Body of pancreas (tissue), 4 donors: ENCODE measurements around the gene IDI1.

Source experiments
- CTCF ChIP-seq, 7 experiments: fragments of 450-650 bp in 4 of 7; fragments of 200-600 bp in 3 of 7; sonication (generic) in 3 of 7; IDR thresholded peaks; one replicate each; pipeline ENCODE4 v1.5.1; 2016 to 2019; ENCODE audit warnings: antibody characterized with exemption in 7 of 7
- POLR2A ChIP-seq, 3 donors: fragments of 450-650 bp; IDR thresholded peaks; one replicate each; pipeline ENCODE4 v1.6.1; 2016; ENCODE audit warnings: antibody characterized with exemption in 3 of 3, mild to moderate bottlenecking in 2 of 3

- TF ChIP-seq CTCF (IDR thresholded peaks at IDR 0.05), result no peak
- TF ChIP-seq POLR2A (IDR thresholded peaks at IDR 0.05), result no peak
Measured at GRCh38 chr10:1093696-1094095, 44.8 kb upstream of the IDI1 start.
